ENCODE measurements around the gene PARD3.

The PARD3 gene

GRCh38 chr10:34131152-34131551 is 683.9 kb downstream of the PARD3 start:
- Histone ChIP-seq H3K9me3 (ENCODE audit: insufficient read depth, low read length, severe bottlenecking) (no peaks in the 10 kb centered on the region), H2AFZ (ENCODE audit: low read depth, low read length) (no peak overlapping the region), H3K9ac (ENCODE audit: low read depth, low read length) (no peak overlapping the region), H4K20me1 (ENCODE audit: insufficient read depth, low read length) (no peaks in the 10 kb centered on the region), H3K79me2 (ENCODE audit: insufficient read depth, low read length) (no peaks in the 10 kb centered on the region), H3K27ac (ENCODE audit: low read length) (no peak overlapping the region), H3K4me2 (ENCODE audit: insufficient read depth, low read length) (no peak overlapping the region), H3K36me3 (ENCODE audit: insufficient read depth, low read length) (peaks cover 15% of the 10 kb centered on the region; the same call in 1 of the 2 replicates), H3K4me3 (ENCODE audit: low read depth in 1 of 2, low read length in 2 of 2) (no peak overlapping the region), H3K4me1 (ENCODE audit: insufficient read depth, low read length) (no peaks in the 10 kb centered on the region), H3K27me3 (ENCODE audit: insufficient read depth, low read length, poor library complexity) (no peaks in the 10 kb centered on the region)
- DNase-seq, result no peak
- TF ChIP-seq CTCF (IDR thresholded peaks at IDR 0.05; ENCODE audit: borderline replicate concordance, extremely low read depth, low read length, poor library complexity, severe bottlenecking) (no peak), EZH2 (IDR thresholded peaks at IDR 0.05; ENCODE audit: borderline replicate concordance, low read depth, low read length, severe bottlenecking) (no peak)
- ATAC-seq (ENCODE audit: insufficient read depth, low read depth), result no peak

GRCh38 chr10:34127676-34128075 is 687.4 kb downstream of the PARD3 start:
- Histone ChIP-seq H3K27ac (ENCODE audit: low read length) (no peak overlapping the region), H3K27me3 (ENCODE audit: insufficient read depth, low read length, poor library complexity) (no peaks in the 10 kb centered on the region), H3K4me1 (ENCODE audit: insufficient read depth, low read length) (peaks cover 4% of the 10 kb centered on the region), H4K20me1 (ENCODE audit: insufficient read depth, low read length) (no peaks in the 10 kb centered on the region), H2AFZ (ENCODE audit: low read depth, low read length) (no peak overlapping the region), H3K4me3 (ENCODE audit: low read depth in 1 of 2, low read length in 2 of 2) (no peak overlapping the region), H3K4me2 (ENCODE audit: insufficient read depth, low read length) (no peak overlapping the region), H3K9me3 (ENCODE audit: insufficient read depth, low read length, severe bottlenecking) (no peaks in the 10 kb centered on the region), H3K36me3 (ENCODE audit: insufficient read depth, low read length) (peaks cover 15% of the 10 kb centered on the region; the same call in 1 of the 2 replicates), H3K9ac (ENCODE audit: low read depth, low read length) (no peak overlapping the region), H3K79me2 (ENCODE audit: insufficient read depth, low read length) (no peaks in the 10 kb centered on the region)
- no peak for TF ChIP-seq EZH2 (IDR thresholded peaks at IDR 0.05; ENCODE audit: borderline replicate concordance, low read depth, low read length, severe bottlenecking)
- TF ChIP-seq CTCF (IDR thresholded peaks at IDR 0.05; ENCODE audit: borderline replicate concordance, extremely low read depth, low read length, poor library complexity, severe bottlenecking), result no peak
- DNase-seq (no peak), ATAC-seq (ENCODE audit: insufficient read depth, low read depth) (no peak)

- H3K9me3 ChIP-seq (ENCODE audit: insufficient read depth, low read length, severe bottlenecking), result no peaks in the 10 kb centered on the region
- H3K79me2 ChIP-seq (ENCODE audit: insufficient read depth, low read length), result no peaks in the 10 kb centered on the region
- H3K9ac ChIP-seq (ENCODE audit: low read depth, low read length), result no peak overlapping the region
- no peaks in the 10 kb centered on the region for H3K27me3 ChIP-seq (ENCODE audit: insufficient read depth, low read length, poor library complexity)
- no peaks in the 10 kb centered on the region for H4K20me1 ChIP-seq (ENCODE audit: insufficient read depth, low read length)
- no peak for TF ChIP-seq EZH2 (IDR thresholded peaks at IDR 0.05; ENCODE audit: borderline replicate concordance, low read depth, low read length, severe bottlenecking)
- TF ChIP-seq CTCF (IDR thresholded peaks at IDR 0.05; ENCODE audit: borderline replicate concordance, extremely low read depth, low read length, poor library complexity, severe bottlenecking), result no peak
- no peak overlapping the region for H2AFZ ChIP-seq (ENCODE audit: low read depth, low read length)
- ATAC-seq (ENCODE audit: insufficient read depth, low read depth) (no peak), DNase-seq (no peak)
- no peak overlapping the region for H3K4me3 ChIP-seq (ENCODE audit: low read depth in 1 of 2, low read length in 2 of 2)
- H3K27ac ChIP-seq (ENCODE audit: low read length), result no peak overlapping the region
- peaks cover 15% of the 10 kb centered on the region; the same call in 1 of the 2 replicates for H3K36me3 ChIP-seq (ENCODE audit: insufficient read depth, low read length)
- H3K4me2 ChIP-seq (ENCODE audit: insufficient read depth, low read length), result no peak overlapping the region
- peaks cover 15% of the 10 kb centered on the region for H3K4me1 ChIP-seq (ENCODE audit: insufficient read depth, low read length)
Observed at GRCh38 chr10:34126371-34127151, 688.5 kb downstream of the PARD3 start.
